Liver (tissue), 9 donors: Measurements from ENCODE around the gene CRNN. TPM values are rescaled to one million over a fixed set of nuclear protein-coding genes. Genes with fewer than 3 reads are reported as not detected.

Experiments
- DNase-seq: peaks from one replicate; pipeline ENCODE4 v3.0.0-alpha.2; 2017; ENCODE audit warnings: low spot score
- H3K27ac ChIP-seq, 2 donors: one replicate each; pipeline ENCODE4 v1.7.0; 2013; ENCODE audit warnings: inconsistent platforms in 2 of 2, low read length in 2 of 2, control low read depth in 1 of 2, low read depth in 1 of 2, mild to moderate bottlenecking in 1 of 2
- H3K27me3 ChIP-seq, 4 donors: one replicate each; pipeline versions ENCODE4 v1.6.1 to v1.7.0; 2013; ENCODE audit warnings: low read length in 3 of 4, inconsistent platforms in 1 of 4, mild to moderate bottlenecking in 1 of 4, moderate library complexity in 1 of 4; ENCODE audit not compliant: control insufficient read depth in 4 of 4, insufficient read depth in 4 of 4
- H3K36me3 ChIP-seq, 4 donors: one replicate each; pipeline versions ENCODE4 v1.6.1 to v1.7.0; 2013; ENCODE audit warnings: low read length in 3 of 4, mild to moderate bottlenecking in 3 of 4, low read depth in 1 of 4, moderate library complexity in 1 of 4; ENCODE audit not compliant: control insufficient read depth in 4 of 4, insufficient read depth in 3 of 4
- H3K4me1 ChIP-seq, 4 donors: one replicate each; pipeline versions ENCODE4 v1.6.1 to v1.7.0; 2013; ENCODE audit warnings: low read length in 3 of 4, mild to moderate bottlenecking in 3 of 4, moderate library complexity in 1 of 4; ENCODE audit not compliant: control insufficient read depth in 4 of 4, insufficient read depth in 4 of 4
- H3K4me3 ChIP-seq, 3 donors: one replicate each; pipeline versions ENCODE4 v1.6.1 to v1.7.0; 2013; ENCODE audit warnings: low read length in 3 of 3, control low read depth in 1 of 3, low read depth in 1 of 3, mild to moderate bottlenecking in 1 of 3
- H3K9ac ChIP-seq, 2 donors: one replicate each; pipeline ENCODE4 v1.7.0; 2013; ENCODE audit warnings: low read length in 2 of 2, mild to moderate bottlenecking in 2 of 2, moderate library complexity in 2 of 2, control low read depth in 1 of 2, low read depth in 1 of 2
- H3K9me3 ChIP-seq, 4 donors: one replicate each; pipeline versions ENCODE4 v1.6.1 to v1.7.0; 2013; ENCODE audit warnings: low read length in 3 of 4; ENCODE audit not compliant: control insufficient read depth in 4 of 4
- ATF3 ChIP-seq: IDR thresholded peaks from 2 replicates; pipeline ENCODE4 v1.6.1; 2016; ENCODE audit warnings: antibody characterized with exemption
- EGR1 ChIP-seq, 2 donors: IDR thresholded peaks; 2 replicates each; pipeline ENCODE4 v1.6.1; 2016 to 2018; ENCODE audit warnings: antibody characterized with exemption in 2 of 2, low read depth in 2 of 2
- FOXA1 ChIP-seq: IDR thresholded peaks from 2 replicates; pipeline ENCODE4 v1.6.1; 2016; ENCODE audit warnings: antibody characterized with exemption
- FOXA2 ChIP-seq: IDR thresholded peaks from 2 replicates; pipeline ENCODE4 v1.6.1; 2016; ENCODE audit warnings: antibody characterized with exemption
- GABPA ChIP-seq, 2 donors: IDR thresholded peaks in 1 of 2; conservative IDR thresholded peaks in 1 of 2; 2 replicates each; pipeline ENCODE4 v1.6.1; 2016; ENCODE audit warnings: antibody characterized with exemption in 2 of 2, mild to moderate bottlenecking in 1 of 2, moderate library complexity in 1 of 2
- HNF4A ChIP-seq, 2 donors: conservative IDR thresholded peaks; 2 replicates each; pipeline ENCODE4 v1.6.1; 2016; ENCODE audit warnings: antibody characterized with exemption in 2 of 2, mild to moderate bottlenecking in 2 of 2
- HNF4G ChIP-seq: IDR thresholded peaks from 2 replicates; pipeline ENCODE4 v1.6.1; 2016; ENCODE audit warnings: antibody characterized with exemption
- JUND ChIP-seq, 2 donors: IDR thresholded peaks; 2 replicates each; pipeline ENCODE4 v1.6.1; 2016; ENCODE audit warnings: antibody characterized with exemption in 2 of 2
- NR2F2 ChIP-seq: IDR thresholded peaks from 2 replicates; pipeline ENCODE4 v1.6.1; 2016; ENCODE audit warnings: antibody characterized with exemption
- RAD21 ChIP-seq, 2 donors: IDR thresholded peaks; 2 replicates each; pipeline ENCODE4 v1.6.1; 2016; ENCODE audit warnings: antibody characterized with exemption in 2 of 2, mild to moderate bottlenecking in 2 of 2
- RXRA ChIP-seq, 2 donors: IDR thresholded peaks; 2 replicates each; pipeline ENCODE4 v1.6.1; 2017 to 2018; ENCODE audit warnings: antibody characterized with exemption in 2 of 2, mild to moderate bottlenecking in 1 of 2
- SP1 ChIP-seq: IDR thresholded peaks from 2 replicates; pipeline ENCODE4 v1.6.1; 2018; ENCODE audit warnings: antibody characterized with exemption, mild to moderate bottlenecking
- TAF1 ChIP-seq: conservative IDR thresholded peaks from 2 replicates; pipeline ENCODE4 v1.6.1; 2016; ENCODE audit warnings: antibody characterized with exemption, mild to moderate bottlenecking
- YY1 ChIP-seq: IDR thresholded peaks from 2 replicates; pipeline ENCODE4 v1.6.1; 2016; ENCODE audit warnings: antibody characterized with exemption, mild to moderate bottlenecking
- ZBTB33 ChIP-seq: IDR thresholded peaks from 2 replicates; pipeline ENCODE4 v1.6.1; 2016; ENCODE audit warnings: antibody characterized with exemption
- WGBS: extraction: QIAGEN DNeasy Blood & Tissue Kit; methylation state at CpG from one replicate; pipeline ENCODE4 v1.1.7; 2013; 5-methylcytosine and 5-hydroxymethylcytosine counted together
- polyA plus RNA-seq, 2 donors: library from polyadenylated mRNA; stranded (reverse) in 1 of 2; unstranded in 1 of 2; fragments of 200-250 nt in 1 of 2; fragments of >200 nt in 1 of 2; fragmentation: Nextera tagmentation in 1 of 2; extraction: Ambion mirVana in 1 of 2; gene quantifications; one replicate each; pipeline versions ENCODE4 v1.2.1 to v1.2.3, GENCODE V29; 2013 to 2015
- total RNA-seq, 2 donors: library from RNA; depleted of rRNA; stranded (reverse); fragments of >200 nt; gene quantifications; one replicate each; pipeline ENCODE4 v1.2.3, GENCODE V29; 2014
- TF ChIP-seq, protein P1 (sequence below): fragments of 150-350 bp; IDR thresholded peaks from 2 replicates; pipeline ENCODE4 v1.5.1; 2017; ENCODE audit warnings: improper control_type of control experiment, low read depth, low read length; ENCODE audit not compliant: missing input control
- TF ChIP-seq, protein P2 (sequence below): IDR thresholded peaks from 2 replicates; pipeline ENCODE4 v1.6.1; 2016; ENCODE audit warnings: antibody characterized with exemption
- TF ChIP-seq, protein P3 (sequence below): IDR thresholded peaks from 2 replicates; pipeline ENCODE4 v1.6.1; 2016; ENCODE audit warnings: antibody characterized with exemption, mild to moderate bottlenecking
- donor health status: healthy.
- donor health status: healthy.
- donor health status: healthy.
- donor health status: healthy.
- donor health status: healthy.

Gene CRNN
- total and polyA plus RNA-seq, 4 donors, result 0.05 to 0.22 TPM; not detected in 2

DNA sequence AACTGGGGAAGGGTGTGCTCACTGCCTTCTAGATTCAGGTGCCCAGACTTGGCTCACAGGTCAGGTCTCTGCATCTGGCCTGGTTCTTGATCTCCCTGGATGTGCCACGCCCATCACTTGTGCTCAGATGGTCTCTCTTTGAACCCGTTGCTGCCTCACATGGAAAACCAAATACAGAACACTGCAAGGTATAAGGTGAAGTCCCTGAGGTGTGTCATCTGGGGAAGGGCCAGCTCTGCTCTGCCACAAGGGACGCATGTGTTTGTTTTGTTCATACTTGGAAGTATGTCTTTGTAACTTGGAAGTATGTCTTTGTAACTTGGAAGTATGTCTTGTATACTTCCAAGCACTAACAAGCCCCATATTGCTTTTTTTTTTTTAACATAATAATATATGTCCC, 13.4 kb upstream of the CRNN start:
- 61% methylated on average over 3 of the region's 3 CpGs for WGBS
- H3K27ac ChIP-seq, result no peak overlapping the region
- TF ChIP-seq SP1 (no peak), ZBTB33 (no peak), RXRA (IDR thresholded peaks at IDR 0.05) (no peak), YY1 (no peak), TAF1 (no peak), ATF3 (no peak), RAD21 (IDR thresholded peaks at IDR 0.05) (no peak), HNF4A (conservative IDR thresholded peaks at IDR 0.05) (no peak), FOXA1 (no peak), GABPA (IDR thresholded peaks at IDR 0.05 in 1 of 2, conservative IDR thresholded peaks at IDR 0.05 in 1 of 2) (no peak), EGR1 (IDR thresholded peaks at IDR 0.05; ENCODE audit: low read depth in 2 of 2) (no peak), NR2F2 (no peak), FOXA2 (no peak), JUND (IDR thresholded peaks at IDR 0.05) (no peak), HNF4G (no peak)
- TF ChIP-seq, protein P1, sequence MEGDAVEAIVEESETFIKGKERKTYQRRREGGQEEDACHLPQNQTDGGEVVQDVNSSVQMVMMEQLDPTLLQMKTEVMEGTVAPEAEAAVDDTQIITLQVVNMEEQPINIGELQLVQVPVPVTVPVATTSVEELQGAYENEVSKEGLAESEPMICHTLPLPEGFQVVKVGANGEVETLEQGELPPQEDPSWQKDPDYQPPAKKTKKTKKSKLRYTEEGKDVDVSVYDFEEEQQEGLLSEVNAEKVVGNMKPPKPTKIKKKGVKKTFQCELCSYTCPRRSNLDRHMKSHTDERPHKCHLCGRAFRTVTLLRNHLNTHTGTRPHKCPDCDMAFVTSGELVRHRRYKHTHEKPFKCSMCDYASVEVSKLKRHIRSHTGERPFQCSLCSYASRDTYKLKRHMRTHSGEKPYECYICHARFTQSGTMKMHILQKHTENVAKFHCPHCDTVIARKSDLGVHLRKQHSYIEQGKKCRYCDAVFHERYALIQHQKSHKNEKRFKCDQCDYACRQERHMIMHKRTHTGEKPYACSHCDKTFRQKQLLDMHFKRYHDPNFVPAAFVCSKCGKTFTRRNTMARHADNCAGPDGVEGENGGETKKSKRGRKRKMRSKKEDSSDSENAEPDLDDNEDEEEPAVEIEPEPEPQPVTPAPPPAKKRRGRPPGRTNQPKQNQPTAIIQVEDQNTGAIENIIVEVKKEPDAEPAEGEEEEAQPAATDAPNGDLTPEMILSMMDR, result no peak
- TF ChIP-seq, protein P2, sequence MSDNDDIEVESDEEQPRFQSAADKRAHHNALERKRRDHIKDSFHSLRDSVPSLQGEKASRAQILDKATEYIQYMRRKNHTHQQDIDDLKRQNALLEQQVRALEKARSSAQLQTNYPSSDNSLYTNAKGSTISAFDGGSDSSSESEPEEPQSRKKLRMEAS, result no peak
- TF ChIP-seq, protein P3, sequence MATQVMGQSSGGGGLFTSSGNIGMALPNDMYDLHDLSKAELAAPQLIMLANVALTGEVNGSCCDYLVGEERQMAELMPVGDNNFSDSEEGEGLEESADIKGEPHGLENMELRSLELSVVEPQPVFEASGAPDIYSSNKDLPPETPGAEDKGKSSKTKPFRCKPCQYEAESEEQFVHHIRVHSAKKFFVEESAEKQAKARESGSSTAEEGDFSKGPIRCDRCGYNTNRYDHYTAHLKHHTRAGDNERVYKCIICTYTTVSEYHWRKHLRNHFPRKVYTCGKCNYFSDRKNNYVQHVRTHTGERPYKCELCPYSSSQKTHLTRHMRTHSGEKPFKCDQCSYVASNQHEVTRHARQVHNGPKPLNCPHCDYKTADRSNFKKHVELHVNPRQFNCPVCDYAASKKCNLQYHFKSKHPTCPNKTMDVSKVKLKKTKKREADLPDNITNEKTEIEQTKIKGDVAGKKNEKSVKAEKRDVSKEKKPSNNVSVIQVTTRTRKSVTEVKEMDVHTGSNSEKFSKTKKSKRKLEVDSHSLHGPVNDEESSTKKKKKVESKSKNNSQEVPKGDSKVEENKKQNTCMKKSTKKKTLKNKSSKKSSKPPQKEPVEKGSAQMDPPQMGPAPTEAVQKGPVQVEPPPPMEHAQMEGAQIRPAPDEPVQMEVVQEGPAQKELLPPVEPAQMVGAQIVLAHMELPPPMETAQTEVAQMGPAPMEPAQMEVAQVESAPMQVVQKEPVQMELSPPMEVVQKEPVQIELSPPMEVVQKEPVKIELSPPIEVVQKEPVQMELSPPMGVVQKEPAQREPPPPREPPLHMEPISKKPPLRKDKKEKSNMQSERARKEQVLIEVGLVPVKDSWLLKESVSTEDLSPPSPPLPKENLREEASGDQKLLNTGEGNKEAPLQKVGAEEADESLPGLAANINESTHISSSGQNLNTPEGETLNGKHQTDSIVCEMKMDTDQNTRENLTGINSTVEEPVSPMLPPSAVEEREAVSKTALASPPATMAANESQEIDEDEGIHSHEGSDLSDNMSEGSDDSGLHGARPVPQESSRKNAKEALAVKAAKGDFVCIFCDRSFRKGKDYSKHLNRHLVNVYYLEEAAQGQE, result no peak
- no peak overlapping the region for H3K4me3 ChIP-seq
- H3K9me3 ChIP-seq, result peaks cover 0 to 5% (median under 1%) of the 10 kb centered on the region in 4 donors
- H3K36me3 ChIP-seq, result no peaks in the 10 kb centered on the region
- no peak for DNase-seq
- no peak overlapping the region for H3K9ac ChIP-seq
- no peaks in the 10 kb centered on the region for H3K4me1 ChIP-seq
- H3K27me3 ChIP-seq, result peaks cover 0 to 2% (median 0%) of the 10 kb centered on the region in 4 donors
